Endodermal cell (in vitro differentiated cells): ENCODE results near the gene CTU2. TPM values are rescaled to one million over a fixed set of nuclear protein-coding genes. Genes with fewer than 3 reads are reported as not detected.

ENCODE experiments used
- DNase-seq: peaks from one replicate; pipeline ENCODE4 v3.0.0-alpha.2; 2017
- H3K27ac ChIP-seq: 2 replicates; pipeline ENCODE4 v1.5.1; 2013; ENCODE audit warnings: mild to moderate bottlenecking, low read depth, low read length, moderate library complexity
- H3K27me3 ChIP-seq: 2 replicates; pipeline ENCODE4 v1.6.1; 2013; ENCODE audit warnings: mild to moderate bottlenecking, low read length, moderate library complexity; ENCODE audit not compliant: insufficient read depth, control insufficient read depth, poor library complexity, severe bottlenecking
- H3K36me3 ChIP-seq: 2 replicates; pipeline ENCODE4 v1.7.0; 2013; ENCODE audit warnings: mild to moderate bottlenecking, low read length, moderate library complexity; ENCODE audit not compliant: control insufficient read depth, insufficient read depth
- H3K4me1 ChIP-seq: one replicate; pipeline ENCODE4 v1.7.0; 2013; ENCODE audit warnings: low read length; ENCODE audit not compliant: control insufficient read depth, insufficient read depth
- H3K4me3 ChIP-seq: 2 replicates; pipeline ENCODE4 v1.5.1; 2013; ENCODE audit warnings: mild to moderate bottlenecking, low read length, moderate library complexity
- H3K9ac ChIP-seq: 2 replicates; pipeline ENCODE4 v1.6.1; 2013; ENCODE audit warnings: mild to moderate bottlenecking, low read length, moderate library complexity; ENCODE audit not compliant: poor library complexity, severe bottlenecking; ENCODE audit errors: extremely low read depth
- H3K9me3 ChIP-seq: 2 replicates; pipeline ENCODE4 v1.6.1; 2013; ENCODE audit warnings: mild to moderate bottlenecking, low read length, moderate library complexity; ENCODE audit not compliant: control insufficient read depth
- H3K27ac Mint-ChIP-seq: 2 replicates; pipeline ENCODE4 v1.8.0; 2020; ENCODE audit warnings: mixed read lengths
- H3K27me3 Mint-ChIP-seq: 2 replicates; pipeline ENCODE4 v1.8.0; 2021; ENCODE audit warnings: mild to moderate bottlenecking, mixed read lengths; ENCODE audit not compliant: insufficient read depth
- H3K36me3 Mint-ChIP-seq: 2 replicates; pipeline ENCODE4 v1.8.0; 2020; ENCODE audit warnings: low read depth, mixed read lengths
- H3K4me1 Mint-ChIP-seq: 2 replicates; pipeline ENCODE4 v1.8.0; 2020; ENCODE audit warnings: mixed read lengths
- H3K4me3 Mint-ChIP-seq: 2 replicates; pipeline ENCODE4 v1.8.0; 2020; ENCODE audit warnings: mild to moderate bottlenecking, moderate library complexity, mixed read lengths
- H3K9me3 Mint-ChIP-seq: 2 replicates; pipeline ENCODE4 v1.8.0; 2020; ENCODE audit warnings: mild to moderate bottlenecking, mixed read lengths
- WGBS, 2 experiments: methylation state at CpG; one replicate each; pipeline versions ENCODE4 v1.1.5 to v1.1.7; 2013; ENCODE audit warnings: missing lambda C conversion rate in 2 of 2, mixed read lengths in 1 of 2; ENCODE audit not compliant: insufficient coverage in 1 of 2, insufficient read length in 1 of 2; 5-methylcytosine and 5-hydroxymethylcytosine counted together
- total RNA-seq, 2 donors: library from RNA; stranded (reverse); fragmentation: NEBNext Ultra II Directional in 1 of 2; extraction: Animal tissue kit (Norgen Biotek cat#: 25700) in 1 of 2; gene quantifications; 2 replicates in 1 of 2; 3 replicates in 1 of 2; pipeline ENCODE4 v1.2.1, GENCODE V29; 2021
- TF ChIP-seq, protein P1 (sequence below): fragments of 200-600 bp; sonication (generic); conservative IDR thresholded peaks from 2 replicates; pipeline ENCODE4 v1.5.0; 2021; ENCODE audit warnings: antibody characterized with exemption, mild to moderate bottlenecking

The CTU2 gene
- total RNA-seq, 2 donors from 2014 or later, result 16.7 to 24.3 TPM

DNA sequence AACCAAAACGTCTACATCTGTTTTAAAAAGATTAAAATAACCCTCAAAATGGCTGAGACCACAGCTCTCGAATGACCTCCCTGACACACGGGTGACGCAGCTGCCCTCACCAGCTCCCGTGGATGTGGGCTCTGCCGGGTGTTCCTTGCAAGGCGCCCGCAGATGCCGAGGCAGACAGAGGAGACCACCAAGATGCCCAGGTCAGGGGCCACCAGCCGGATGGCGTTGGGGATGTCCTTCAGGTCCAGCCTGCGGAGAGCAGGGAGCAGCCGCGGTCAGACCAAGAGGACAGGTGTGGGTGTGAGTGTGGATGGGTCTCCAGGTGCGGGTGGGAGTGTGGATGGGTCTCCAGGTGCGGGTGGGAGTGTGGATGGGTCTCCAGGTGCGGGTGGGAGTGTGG lies 35.1 kb downstream of the CTU2 start:
- H3K9ac ChIP-seq, result no peak overlapping the region
- Mint-ChIP-seq H3K9me3 (no peaks in the 10 kb centered on the region), H3K27ac (no peak overlapping the region), H3K4me1 (no peaks in the 10 kb centered on the region), H3K36me3 (no peaks in the 10 kb centered on the region), H3K27me3 (no peaks in the 10 kb centered on the region), H3K4me3 (no peak overlapping the region)
- no peak overlapping the region for H3K4me3 ChIP-seq
- no peak for DNase-seq
- no peaks in the 10 kb centered on the region for H3K36me3 ChIP-seq
- no peaks in the 10 kb centered on the region for H3K4me1 ChIP-seq
- no peak overlapping the region for H3K27ac ChIP-seq
- 92 to 97% methylated on average over 13 to 15 of the region's 17 CpGs for WGBS, 2 experiments
- TF ChIP-seq, protein P1, sequence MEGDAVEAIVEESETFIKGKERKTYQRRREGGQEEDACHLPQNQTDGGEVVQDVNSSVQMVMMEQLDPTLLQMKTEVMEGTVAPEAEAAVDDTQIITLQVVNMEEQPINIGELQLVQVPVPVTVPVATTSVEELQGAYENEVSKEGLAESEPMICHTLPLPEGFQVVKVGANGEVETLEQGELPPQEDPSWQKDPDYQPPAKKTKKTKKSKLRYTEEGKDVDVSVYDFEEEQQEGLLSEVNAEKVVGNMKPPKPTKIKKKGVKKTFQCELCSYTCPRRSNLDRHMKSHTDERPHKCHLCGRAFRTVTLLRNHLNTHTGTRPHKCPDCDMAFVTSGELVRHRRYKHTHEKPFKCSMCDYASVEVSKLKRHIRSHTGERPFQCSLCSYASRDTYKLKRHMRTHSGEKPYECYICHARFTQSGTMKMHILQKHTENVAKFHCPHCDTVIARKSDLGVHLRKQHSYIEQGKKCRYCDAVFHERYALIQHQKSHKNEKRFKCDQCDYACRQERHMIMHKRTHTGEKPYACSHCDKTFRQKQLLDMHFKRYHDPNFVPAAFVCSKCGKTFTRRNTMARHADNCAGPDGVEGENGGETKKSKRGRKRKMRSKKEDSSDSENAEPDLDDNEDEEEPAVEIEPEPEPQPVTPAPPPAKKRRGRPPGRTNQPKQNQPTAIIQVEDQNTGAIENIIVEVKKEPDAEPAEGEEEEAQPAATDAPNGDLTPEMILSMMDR, result no peak
- H3K27me3 ChIP-seq, result no peaks in the 10 kb centered on the region
- no peaks in the 10 kb centered on the region for H3K9me3 ChIP-seq

DNA sequence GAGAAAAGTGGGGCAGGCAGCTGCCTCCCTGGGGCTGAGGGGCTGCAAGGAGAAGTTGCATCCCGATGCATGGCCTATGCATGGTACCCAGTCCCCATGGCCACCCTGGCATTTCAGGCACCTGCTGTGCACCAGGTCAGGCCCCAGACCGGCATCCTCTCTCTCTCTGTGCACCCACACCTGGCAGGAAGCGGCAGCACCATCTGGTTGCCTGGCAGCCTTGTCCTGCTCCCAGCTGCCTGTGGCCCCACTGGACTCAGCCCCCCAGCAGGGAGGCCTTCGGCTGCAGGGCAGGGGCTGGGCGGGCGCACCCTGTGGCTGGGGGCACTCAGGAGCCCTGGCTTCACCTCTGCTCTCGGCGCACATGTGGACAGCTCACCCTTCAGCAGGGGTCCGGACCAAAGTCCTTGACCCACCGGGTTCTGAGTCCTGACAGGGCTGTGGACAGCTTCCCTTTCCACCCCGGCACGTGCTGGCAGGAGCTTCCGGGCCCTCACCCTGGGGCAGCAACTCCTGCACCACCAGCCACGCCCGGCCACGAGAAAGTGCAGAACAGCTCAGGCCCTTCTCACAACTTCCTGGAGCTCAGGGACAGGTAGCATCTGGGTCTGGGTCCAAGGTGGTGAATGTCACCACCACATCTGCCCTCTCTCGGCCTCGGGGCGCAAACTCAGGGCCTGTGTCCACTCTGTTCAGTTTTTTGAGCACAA lies 36.7 kb downstream of the CTU2 start:
- Histone ChIP-seq H3K36me3 (no peaks in the 10 kb centered on the region), H3K4me1 (no peaks in the 10 kb centered on the region), H3K9me3 (no peaks in the 10 kb centered on the region), H3K27ac (no peak overlapping the region), H3K9ac (no peak overlapping the region), H3K27me3 (no peaks in the 10 kb centered on the region), H3K4me3 (no peak overlapping the region)
- H3K4me3 Mint-ChIP-seq, result no peak overlapping the region
- no peak overlapping the region for H3K27ac Mint-ChIP-seq
- no peaks in the 10 kb centered on the region for H3K9me3 Mint-ChIP-seq
- DNase-seq, result no peak
- H3K27me3 Mint-ChIP-seq, result no peaks in the 10 kb centered on the region
- H3K4me1 Mint-ChIP-seq, result no peaks in the 10 kb centered on the region
- WGBS, 2 experiments, result 85 to 95% methylated on average over 11 to 19 of the region's 19 CpGs
- no peaks in the 10 kb centered on the region for H3K36me3 Mint-ChIP-seq
- TF ChIP-seq, protein P1, result no peak

DNA sequence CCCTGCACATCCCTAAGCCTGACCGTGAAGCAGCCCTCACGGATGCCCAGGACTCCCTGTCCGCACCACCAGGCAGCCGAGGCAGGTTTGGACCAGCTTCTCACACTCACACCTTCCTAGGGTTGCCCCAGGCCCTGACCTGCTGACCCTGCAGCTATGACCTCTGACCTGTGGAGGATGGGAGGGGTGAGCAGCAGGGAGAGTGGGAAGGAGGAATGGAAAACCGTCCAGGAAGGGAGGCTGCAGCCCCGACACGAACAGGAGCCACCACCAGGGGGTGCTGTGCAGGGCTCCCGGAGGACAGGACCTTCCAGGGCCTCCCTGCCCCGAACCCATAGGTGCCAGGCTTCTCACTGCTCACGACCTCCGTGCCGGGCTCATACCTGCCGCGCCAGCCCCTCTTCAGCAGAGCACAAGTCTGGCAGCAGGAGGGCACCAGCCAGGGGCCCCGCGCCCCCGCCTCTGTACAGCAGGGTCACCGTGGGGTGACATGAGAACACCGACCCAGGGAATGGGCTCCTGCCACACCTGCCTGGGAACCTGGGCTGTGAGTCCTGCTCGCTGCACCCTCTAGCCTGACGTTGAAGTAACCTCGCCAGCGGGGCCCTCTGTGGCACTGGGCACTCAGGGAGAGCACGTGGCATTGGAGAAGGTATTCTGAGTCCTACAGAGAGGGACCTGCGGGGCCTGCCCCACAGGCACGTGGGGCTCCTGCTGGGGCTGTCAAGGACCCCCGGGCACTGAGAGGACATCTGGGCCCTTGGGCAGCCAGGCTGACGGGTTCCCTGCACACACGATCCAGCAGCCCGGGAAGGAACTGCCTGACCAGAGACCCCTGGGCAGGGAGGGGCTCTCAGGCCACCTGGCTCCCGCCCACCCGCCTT lies 37.6 kb downstream of the CTU2 start:
- no peaks in the 10 kb centered on the region for H3K36me3 ChIP-seq
- no peaks in the 10 kb centered on the region for H3K27me3 ChIP-seq

More for the DNA sequence above, 37.6 kb downstream of the CTU2 start:
- Histone ChIP-seq H3K4me3 (no peak overlapping the region), H3K27ac (no peak overlapping the region), H3K9ac (no peak overlapping the region), H3K4me1 (no peaks in the 10 kb centered on the region), H3K9me3 (no peaks in the 10 kb centered on the region)
- H3K4me3 Mint-ChIP-seq, result no peak overlapping the region
- WGBS, 2 experiments, result 68 to 76% methylated on average over 22 to 32 of the region's 32 CpGs
- TF ChIP-seq, protein P1, result peak; percentile 97
- peak; percentile 94 for DNase-seq
- no peak overlapping the region for H3K27ac Mint-ChIP-seq
- H3K36me3 Mint-ChIP-seq, result no peaks in the 10 kb centered on the region
- no peaks in the 10 kb centered on the region for H3K4me1 Mint-ChIP-seq
- no peaks in the 10 kb centered on the region for H3K9me3 Mint-ChIP-seq
- no peaks in the 10 kb centered on the region for H3K27me3 Mint-ChIP-seq
